Measurements from ENCODE around the gene LRRC8C. TPM values are rescaled to one million over a fixed set of nuclear protein-coding genes. Genes with fewer than 3 reads are reported as not detected.

The LRRC8C gene
- total RNA-seq, 2 donors from 2014 or later: 2.0 to 12.4 TPM

- Histone ChIP-seq H3K36me3 (no peaks in the 10 kb centered on the region), H3K9me3 (no peaks in the 10 kb centered on the region), H3K4me3 (no peak overlapping the region), H3K4me1 (replicated peaks) (no peaks in the 10 kb centered on the region), H3K27ac (no peak overlapping the region), H3K27me3 (replicated peaks; ENCODE audit: insufficient read depth) (no peaks in the 10 kb centered on the region)
- DNase-seq (ENCODE audit: low spot score): no peak
- 97% methylated on average over 3 of the region's 3 CpGs for WGBS
- intact Hi-C loops (cut with DNase I): loop anchor here (2.0 kb wide), 1 partner anchor 133 kb away; no protein-coding TSS in a partner anchor
- TF ChIP-seq POLR2A (IDR thresholded peaks at IDR 0.05) (no peak), CTCF (IDR thresholded peaks at IDR 0.05) (no peak), POLR2AphosphoS5 (IDR thresholded peaks at IDR 0.05) (no peak)
Measured at GRCh38 chr1:89630048-89630447, 2.9 kb upstream of the LRRC8C start.

GRCh38 chr1:89631816-89632656, 884 bp upstream of the LRRC8C start:
- H3K9me3 ChIP-seq: no peaks in the 10 kb centered on the region
- H3K27ac ChIP-seq: peak overlapping the region; percentile 69 to 74
- intact Hi-C loops (cut with DNase I): loop anchor here (2.0 kb wide), 1 partner anchor 131 kb away; no protein-coding TSS in a partner anchor
- DNase-seq (ENCODE audit: low spot score): no peak
- no peaks in the 10 kb centered on the region for H3K27me3 ChIP-seq (replicated peaks; ENCODE audit: insufficient read depth)
- TF ChIP-seq CTCF (IDR thresholded peaks at IDR 0.05) (no peak), POLR2A (IDR thresholded peaks at IDR 0.05) (no peak), POLR2AphosphoS5 (IDR thresholded peaks at IDR 0.05) (no peak)
- 30% methylated on average over 19 of the region's 19 CpGs for WGBS
- H3K4me3 ChIP-seq: peak overlapping the region; percentile 64 to 69
- H3K36me3 ChIP-seq: no peaks in the 10 kb centered on the region
- no peaks in the 10 kb centered on the region for H3K4me1 ChIP-seq (replicated peaks)

GRCh38 chr1:89633248-89633799, 404 bp downstream of the LRRC8C start:
- TF ChIP-seq CTCF (IDR thresholded peaks at IDR 0.05) (no peak), POLR2AphosphoS5 (IDR thresholded peaks at IDR 0.05) (no peak), POLR2A (IDR thresholded peaks at IDR 0.05) (peak; percentile 9)
- H3K9me3 ChIP-seq: no peaks in the 10 kb centered on the region
- H3K4me1 ChIP-seq (replicated peaks): no peaks in the 10 kb centered on the region
- under 1% methylated on average over 43 of the region's 57 CpGs for WGBS
- H3K36me3 ChIP-seq: no peaks in the 10 kb centered on the region
- H3K27ac ChIP-seq: peak overlapping the region; percentile 69 to 74
- peak overlapping the region; percentile 64 to 69 for H3K4me3 ChIP-seq
- no peaks in the 10 kb centered on the region for H3K27me3 ChIP-seq (replicated peaks; ENCODE audit: insufficient read depth)
- DNase-seq (ENCODE audit: low spot score): peak; percentile 29
- intact Hi-C loops (cut with DNase I): no loop called here

GRCh38 chr1:89633800-89634625, 1.1 kb downstream of the LRRC8C start:
- H3K9me3 ChIP-seq: no peaks in the 10 kb centered on the region
- TF ChIP-seq POLR2A (IDR thresholded peaks at IDR 0.05): no peak
- TF ChIP-seq CTCF (IDR thresholded peaks at IDR 0.05): no peak
- no peak for TF ChIP-seq POLR2AphosphoS5 (IDR thresholded peaks at IDR 0.05)
- peak overlapping the region; percentile 64 to 69 for H3K4me3 ChIP-seq
- no peaks in the 10 kb centered on the region for H3K36me3 ChIP-seq
- no peak for DNase-seq (ENCODE audit: low spot score)
- no peaks in the 10 kb centered on the region for H3K4me1 ChIP-seq (replicated peaks)
- peak overlapping the region; percentile 69 to 74 for H3K27ac ChIP-seq
- H3K27me3 ChIP-seq (replicated peaks; ENCODE audit: insufficient read depth): no peaks in the 10 kb centered on the region
- intact Hi-C loops (cut with DNase I): no loop called here
- 10% methylated on average over 32 of the region's 32 CpGs for WGBS
